Glomerular visceral epithelial cell (primary cell): Measurements from ENCODE around the gene ARHGAP42.
A peak's percentile ranks its signal among the peaks of the same experiment; 100 is the strongest.

Source experiments
- DNase-seq: peaks from one replicate; pipeline ENCODE4 v3.0.0-alpha.2; 2016; ENCODE audit errors: extremely low spot score

Gene ARHGAP42

DNA sequence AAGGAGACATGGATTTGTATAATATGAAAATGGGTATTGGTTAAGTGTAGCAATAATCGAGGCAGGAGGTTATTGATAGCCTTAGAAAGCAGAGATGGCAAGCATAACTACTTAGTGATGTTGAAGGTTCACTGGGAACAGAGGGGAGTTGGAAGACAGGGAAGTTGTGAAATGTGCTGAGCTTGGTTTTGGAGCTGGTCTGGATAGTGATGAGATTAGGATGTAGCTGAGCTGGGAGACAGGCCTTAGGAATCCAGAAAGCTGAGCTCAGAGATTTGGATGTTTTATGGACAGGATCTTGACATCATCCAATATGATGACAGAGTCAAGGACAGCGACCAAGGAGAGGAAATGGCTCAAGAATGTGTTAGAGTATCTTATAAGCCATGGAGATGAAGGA is 113.1 kb downstream of the ARHGAP42 start:
- no peak for DNase-seq

DNA sequence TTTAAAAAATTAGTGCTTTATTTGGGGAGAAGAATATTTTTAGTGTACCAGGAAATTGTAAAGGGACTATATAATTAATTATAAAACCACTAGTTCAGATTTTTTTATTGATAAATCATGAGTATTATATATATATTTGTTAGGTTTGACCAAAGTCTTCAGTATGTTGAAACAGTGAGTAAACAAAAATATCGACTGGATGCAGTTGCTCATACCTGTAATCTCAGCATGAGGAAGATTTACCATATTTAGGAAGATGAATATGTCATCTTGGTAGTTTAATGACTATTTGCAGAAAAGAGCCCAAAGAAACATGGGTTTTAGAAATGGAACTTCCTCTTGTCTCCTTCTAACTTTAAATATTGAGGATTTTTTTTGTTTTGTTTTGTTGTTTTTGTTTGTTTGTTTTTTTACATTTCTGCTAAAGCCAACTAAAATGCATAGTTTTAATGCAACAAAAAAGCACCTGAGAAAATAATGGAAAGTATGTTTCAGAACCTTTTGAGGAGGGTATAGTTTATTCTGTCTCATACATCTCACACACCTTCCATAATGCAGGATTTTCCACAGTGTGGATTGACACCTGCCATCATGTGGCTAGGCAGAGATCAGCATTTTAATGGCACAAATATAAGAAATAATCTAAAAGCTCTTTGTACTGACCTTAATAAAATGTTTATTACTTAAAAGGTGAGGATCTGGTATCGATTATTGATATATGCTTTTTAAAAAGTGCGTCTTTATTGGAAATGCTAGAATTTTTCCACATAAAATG is 114.3 kb downstream of the ARHGAP42 start:
- no peak for DNase-seq

- no peak for DNase-seq
Measured at GRCh38 chr11:100805506-100806199, 118.6 kb downstream of the ARHGAP42 start.

DNA sequence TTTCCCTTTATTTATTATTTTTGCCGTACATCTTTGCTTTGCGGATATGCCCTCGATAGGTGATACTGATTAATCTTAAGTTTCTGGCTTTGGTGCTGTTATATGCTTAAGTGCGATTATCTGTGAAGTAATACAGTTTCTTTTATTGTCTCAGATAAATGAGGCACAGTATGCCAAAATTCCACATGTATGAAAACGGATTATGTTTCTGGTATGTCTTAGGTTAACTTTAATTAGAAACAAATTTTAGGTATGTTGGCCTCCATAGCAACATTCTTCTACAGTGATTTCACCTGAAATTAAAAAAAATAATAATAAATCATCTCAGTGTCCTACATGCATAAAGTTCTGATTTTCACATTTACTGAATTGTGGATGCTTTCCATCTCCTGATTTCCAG is 119.2 kb downstream of the ARHGAP42 start:
- no peak for DNase-seq

- peak; percentile 42 for DNase-seq
Measured at GRCh38 chr11:100808904-100809491, 121.9 kb downstream of the ARHGAP42 start.

DNA sequence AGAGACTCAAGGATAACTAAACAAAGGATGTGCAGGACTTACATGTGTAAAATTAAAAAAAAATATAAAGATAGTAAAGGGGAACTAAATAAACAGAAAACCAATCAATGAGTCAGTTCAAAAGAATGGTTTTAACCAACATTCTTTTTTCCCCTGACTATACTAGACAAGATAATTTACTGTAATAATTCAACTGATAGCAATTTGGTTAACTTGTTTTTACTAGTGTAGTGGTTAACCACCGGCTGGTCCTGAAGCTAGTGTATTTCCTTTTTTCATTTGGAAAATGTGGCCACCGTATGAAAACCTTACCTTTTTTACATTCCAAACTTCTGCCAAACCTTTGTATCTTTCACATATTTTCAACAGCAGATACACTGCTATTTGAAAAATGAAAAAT is 123.1 kb downstream of the ARHGAP42 start:
- peak; percentile 74 for DNase-seq

- no peak for DNase-seq
Measured at GRCh38 chr11:100810666-100811065, 123.6 kb downstream of the ARHGAP42 start.

DNA sequence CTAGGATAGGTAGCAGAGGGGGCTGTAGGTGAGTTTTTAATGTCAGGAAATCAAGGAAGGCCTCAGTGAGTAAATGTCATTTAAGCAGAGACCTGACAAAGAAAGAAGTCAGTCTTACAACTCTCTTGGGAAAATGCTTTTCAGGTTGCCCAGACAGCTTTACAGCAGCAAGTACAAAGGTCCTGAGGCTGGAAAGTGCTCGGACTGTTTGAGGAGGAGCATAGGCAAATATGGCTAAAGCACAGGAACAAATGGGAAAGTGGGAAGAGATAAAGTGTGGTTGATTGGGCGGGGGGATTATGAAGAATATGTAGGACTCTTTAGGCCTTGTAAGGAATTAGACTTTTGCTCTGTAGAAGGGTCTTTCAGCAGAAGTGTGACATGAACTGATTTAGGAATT is 125.4 kb downstream of the ARHGAP42 start:
- DNase-seq = no peak

DNA sequence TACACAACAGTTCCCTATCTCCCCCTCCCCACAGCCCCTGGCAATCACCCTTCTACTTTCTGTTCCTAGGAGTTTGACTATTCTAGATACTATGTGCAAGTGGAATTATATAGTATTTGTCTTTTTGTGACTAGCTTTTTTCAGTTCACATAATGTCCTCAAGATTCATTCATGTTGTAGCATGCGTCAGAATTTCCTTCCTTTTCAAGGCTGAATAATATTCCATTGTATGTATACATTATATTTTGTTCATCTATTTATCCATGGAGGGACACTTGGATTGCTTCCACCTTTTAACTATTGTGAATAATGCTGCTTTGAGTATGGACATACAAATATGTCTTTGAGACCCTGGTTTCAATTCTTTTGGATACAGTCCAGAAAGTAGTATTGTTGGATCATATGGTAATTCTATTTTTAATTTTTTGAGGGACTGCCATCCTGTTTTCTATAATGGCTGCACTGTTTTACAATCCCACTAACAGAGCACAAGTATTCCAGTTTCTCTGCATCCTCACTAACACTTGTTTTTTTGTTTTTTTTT is 128.8 kb downstream of the ARHGAP42 start:
- no peak for DNase-seq

- DNase-seq = peak; percentile 38
Measured at GRCh38 chr11:100816823-100817222, 129.7 kb downstream of the ARHGAP42 start.

GRCh38 chr11:100817620-100818019 is 130.5 kb downstream of the ARHGAP42 start:
- no peak for DNase-seq

GRCh38 chr11:100820621-100821020 is 133.5 kb downstream of the ARHGAP42 start:
- no peak for DNase-seq

GRCh38 chr11:100821198-100821597 is 134.1 kb downstream of the ARHGAP42 start:
- DNase-seq = peak; percentile 39

DNA sequence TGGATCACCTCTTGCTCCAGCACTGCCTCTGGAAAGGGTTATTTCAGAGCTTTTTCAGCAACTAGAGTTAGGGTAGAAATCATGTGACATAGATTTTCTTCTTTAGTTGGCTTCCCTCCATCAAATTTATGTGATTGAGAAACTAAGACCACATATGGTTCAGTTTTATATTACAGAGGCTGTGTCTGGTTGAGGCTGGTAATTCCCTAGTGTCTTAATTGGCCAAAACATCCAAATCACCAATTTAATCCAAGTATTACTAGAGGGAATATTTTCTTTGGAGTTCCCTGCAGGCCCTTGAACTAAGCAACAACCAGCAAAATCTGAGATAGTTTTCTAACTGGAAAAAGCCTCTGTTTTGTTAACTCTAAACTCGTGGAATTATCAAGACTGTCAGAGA is 136.3 kb downstream of the ARHGAP42 start:
- no peak for DNase-seq

- peak; percentile 51 for DNase-seq
Measured at GRCh38 chr11:100824041-100824809, 137.1 kb downstream of the ARHGAP42 start.

DNA sequence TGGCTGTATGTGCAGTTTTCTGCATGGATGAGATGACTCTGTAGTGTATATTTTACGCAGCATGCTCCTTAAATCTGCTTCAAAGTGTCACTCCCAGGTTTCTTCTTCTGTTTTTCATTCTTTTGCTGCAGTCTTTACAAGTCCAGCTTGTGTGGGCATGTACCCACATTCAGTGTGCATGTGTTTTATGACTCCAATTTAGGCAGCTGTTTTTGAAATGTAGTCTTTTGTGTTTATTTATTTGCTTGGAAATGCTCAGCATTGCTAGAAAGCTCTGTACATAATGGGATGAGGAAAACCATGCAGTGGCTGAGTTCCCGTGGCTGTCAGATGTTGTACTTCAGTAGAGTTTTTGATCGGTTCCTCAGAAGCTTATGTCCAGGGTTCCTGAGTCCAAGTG is 138.5 kb downstream of the ARHGAP42 start:
- DNase-seq = no peak

DNA sequence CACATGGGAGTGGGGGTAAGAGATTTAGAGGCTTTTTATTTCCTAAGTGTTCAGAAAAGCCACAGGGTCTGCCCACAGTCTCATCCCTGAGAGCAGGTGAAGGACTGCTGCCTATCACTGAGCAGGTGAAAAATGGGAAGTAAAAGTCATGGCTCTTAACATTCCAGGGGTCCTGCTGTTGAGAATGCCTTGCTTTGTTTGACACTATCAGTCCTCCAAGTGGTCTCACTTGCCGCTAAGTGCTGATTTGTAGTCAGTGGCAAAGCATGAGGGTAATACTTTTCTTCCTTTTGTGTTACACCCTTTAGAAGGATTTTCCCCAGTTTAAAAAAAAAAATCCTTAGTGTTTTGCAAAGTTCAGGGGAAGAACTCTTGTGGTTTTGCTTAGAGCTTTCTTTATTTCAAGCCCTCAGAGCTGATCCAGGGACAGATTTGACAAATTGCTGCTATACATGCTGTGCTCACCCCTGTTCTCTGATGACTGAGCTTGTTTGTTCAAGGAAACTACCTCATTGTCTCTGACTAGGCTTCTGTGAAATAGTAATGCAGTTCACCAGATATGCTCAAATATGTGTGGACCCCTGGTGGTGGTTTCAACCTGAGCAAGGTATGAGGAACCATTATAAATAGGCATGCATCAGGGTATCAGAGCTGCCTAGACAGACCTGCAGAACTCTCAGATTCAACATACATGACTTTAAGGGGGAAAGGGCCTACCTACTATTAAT is 141.0 kb downstream of the ARHGAP42 start:
- DNase-seq = peak; percentile 79

DNA sequence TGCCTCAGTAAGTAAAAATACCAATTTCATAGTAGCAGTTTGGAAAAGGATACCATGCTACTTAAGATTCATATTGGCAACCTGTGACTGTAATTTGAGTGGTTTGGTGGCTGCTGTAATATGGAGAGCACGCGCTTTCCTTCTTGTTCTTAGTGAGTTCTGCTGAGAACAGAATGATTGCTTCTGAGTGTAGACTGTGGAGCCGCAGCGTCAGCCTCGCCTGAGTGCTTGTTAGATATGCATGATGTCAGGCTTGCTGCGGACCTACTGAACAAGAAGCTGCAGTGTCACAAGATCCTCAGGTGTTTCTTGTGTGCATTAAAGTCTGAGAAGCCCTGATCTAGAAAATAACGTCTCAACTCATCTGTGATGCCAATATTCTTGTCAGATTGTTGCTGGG is 143.2 kb downstream of the ARHGAP42 start:
- DNase-seq = peak; percentile 87

DNA sequence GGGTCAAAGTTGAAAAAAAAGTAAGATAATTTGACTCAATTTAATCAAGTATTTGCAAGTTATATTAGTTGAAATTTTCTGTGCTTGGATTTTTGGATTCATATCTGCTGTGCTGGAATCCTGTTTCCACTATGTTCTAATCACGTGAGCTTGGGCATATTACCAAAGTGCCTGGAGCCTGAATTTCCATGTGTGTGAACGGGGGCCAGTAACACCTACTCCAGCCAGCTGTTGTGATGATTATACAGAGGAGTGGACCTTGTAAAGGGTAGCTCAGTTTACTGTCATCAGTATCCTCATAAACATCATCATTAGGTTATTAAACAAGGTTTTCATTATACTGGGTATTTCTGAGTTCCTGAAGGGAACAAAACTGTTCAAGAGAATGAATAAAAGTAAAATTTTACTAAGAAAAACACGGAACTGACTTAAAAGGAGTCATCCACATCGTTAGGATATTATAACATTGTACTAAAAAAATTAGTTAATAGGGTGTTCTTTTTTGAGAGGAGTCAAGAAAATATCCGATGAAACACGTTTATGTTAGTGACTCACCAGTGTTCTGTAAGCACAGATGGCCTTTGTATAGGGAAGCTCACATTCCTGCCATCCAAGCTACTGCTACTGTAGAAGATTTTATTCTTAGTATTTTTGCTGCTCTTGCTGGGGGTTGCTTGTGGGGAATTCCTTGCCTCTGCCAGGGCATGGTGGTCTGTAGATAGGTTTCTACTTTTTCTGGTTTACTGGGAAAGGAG is 144.1 kb downstream of the ARHGAP42 start:
- peak; percentile 60 for DNase-seq

DNA sequence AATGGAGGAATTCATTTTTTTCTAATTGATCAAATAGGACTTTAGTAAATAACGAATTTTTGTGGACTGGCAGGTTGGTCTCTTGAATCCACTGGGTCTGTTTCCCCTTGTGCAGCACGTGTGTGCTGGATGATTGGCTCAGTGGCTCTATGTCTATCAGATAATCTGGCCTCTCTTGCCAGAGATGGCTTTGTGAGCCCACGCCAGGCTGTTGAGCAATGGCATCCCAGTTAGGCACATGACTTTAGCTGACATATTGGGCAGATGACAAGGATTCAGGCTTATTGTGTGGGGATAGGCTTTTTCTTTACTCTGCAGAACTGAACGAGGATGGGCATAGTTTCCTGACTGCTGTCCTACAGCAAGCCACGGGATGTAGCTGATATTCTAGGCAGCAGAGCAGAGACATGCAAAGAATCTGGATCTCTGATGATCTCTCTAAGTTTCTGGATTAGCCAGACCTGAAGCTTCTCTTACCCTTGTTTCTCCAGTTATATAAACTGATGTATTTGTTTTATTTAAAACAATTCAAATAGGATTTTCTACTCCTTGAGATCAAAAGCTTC is 144.9 kb downstream of the ARHGAP42 start:
- no peak for DNase-seq
